HG03520 (cell line): Measurements from ENCODE around the gene MTMR8.
"Not testable (repeated sequence)": the region's sequence is repeated elsewhere in the genome, so short reads cannot be mapped to it uniquely, and the experiment has no call there.

Experiments
- ATAC-seq: cut with Tn5 transposase; IDR thresholded peaks from one replicate; pipeline ENCODE4 v1.9.1; 2021; ENCODE audit warnings: mild to moderate bottlenecking, moderate library complexity; ENCODE audit not compliant: unreplicated experiment

Gene MTMR8

GRCh38 chrX:64394874-64395567 is at the start of gene MTMR8:
Gene MTMR8, minus strand, starts transcription at chrX:64395452. Its CDS starts 89 bp downstream, at chrX:64395363.
- ATAC-seq = peak; percentile 94

GRCh38 chrX:64439551-64439950 is 44.3 kb upstream of the MTMR8 start:
- ATAC-seq = no peak

GRCh38 chrX:64437665-64438064 is 42.4 kb upstream of the MTMR8 start:
- ATAC-seq = no peak

GRCh38 chrX:64437218-64437617 is 42.0 kb upstream of the MTMR8 start:
- ATAC-seq = no peak

- ATAC-seq = no peak
Observed at GRCh38 chrX:64428371-64428770, 33.1 kb upstream of the MTMR8 start.

- ATAC-seq = peak; percentile 96
Observed at GRCh38 chrX:64427787-64428186, 32.5 kb upstream of the MTMR8 start.

- ATAC-seq = peak; percentile 39
Observed at GRCh38 chrX:64427281-64427680, 32.0 kb upstream of the MTMR8 start.

GRCh38 chrX:64409730-64410129 is 14.5 kb upstream of the MTMR8 start:
- ATAC-seq = not testable (repeated sequence)

GRCh38 chrX:64398088-64398487 is 2.8 kb upstream of the MTMR8 start:
- ATAC-seq = no peak

- ATAC-seq = peak; percentile 7
Observed at GRCh38 chrX:64395568-64395929, 297 bp upstream of the MTMR8 start.

- peak; percentile 20 for ATAC-seq
Observed at GRCh38 chrX:64394059-64394873, 986 bp downstream of the MTMR8 start.

- ATAC-seq = no peak
Observed at GRCh38 chrX:64389489-64389888, 5.8 kb downstream of the MTMR8 start.

- not testable (repeated sequence) for ATAC-seq
Observed at GRCh38 chrX:64380789-64381188, 14.5 kb downstream of the MTMR8 start.

GRCh38 chrX:64379924-64380323 is 15.3 kb downstream of the MTMR8 start:
- ATAC-seq = no peak

GRCh38 chrX:64377753-64378152 is 17.5 kb downstream of the MTMR8 start:
- no peak for ATAC-seq

GRCh38 chrX:64352081-64352480 is 43.2 kb downstream of the MTMR8 start:
- no peak for ATAC-seq

GRCh38 chrX:64350521-64350920 is 44.7 kb downstream of the MTMR8 start:
- no peak for ATAC-seq

GRCh38 chrX:64350047-64350446 is 45.2 kb downstream of the MTMR8 start:
- ATAC-seq = no peak

GRCh38 chrX:64342811-64343210 is 52.4 kb downstream of the MTMR8 start:
- no peak for ATAC-seq

GRCh38 chrX:64338296-64338695 is 57.0 kb downstream of the MTMR8 start:
- ATAC-seq = no peak

- no peak for ATAC-seq
Observed at GRCh38 chrX:64334467-64334866, 60.8 kb downstream of the MTMR8 start.

- ATAC-seq = no peak
Observed at GRCh38 chrX:64330284-64330683, 65.0 kb downstream of the MTMR8 start.
